HepG2 (cell line): ENCODE data around the gene EGLN1. TPM values are rescaled to one million over a fixed set of nuclear protein-coding genes. Genes with fewer than 3 reads are reported as not detected.
"Not testable (repeated sequence)": the region's sequence is repeated elsewhere in the genome, so short reads cannot be mapped to it uniquely, and the experiment has no call there.

Experiments used
- ATAC-seq: fragments of 200-7000 bp; cut with Tn5 transposase; 3 replicates; pipeline ENCODE4 v1.9.1; 2020; ENCODE audit warnings: mild to moderate bottlenecking, moderate library complexity
- BruUV-seq: library from RNA; stranded (reverse); fragments of 400-500 nt; replicated peaks from 2 replicates; lab custom pipeline; 2021; lab: Mats Ljungman, UMichigan
- CTCF ChIA-PET: fragments of 300-600 bp; formaldehyde crosslinking; extraction: SDS; loops from one replicate; lab custom pipeline; 2021; ENCODE audit warnings: low total read pairs, inconsistent platforms, low intra/inter-chr PET ratio; lab: Yijun Ruan, JAX
- POLR2A ChIA-PET: fragments of 350-600 bp; sonication (Branson Sonifier 250); formaldehyde crosslinking; loops from one replicate; lab custom pipeline; 2020; ENCODE audit warnings: antibody characterized with exemption, inconsistent platforms; lab: Yijun Ruan, JAX
- DNase-seq: peaks from one replicate; pipeline ENCODE4 v3.0.0-alpha.2; 2015; ENCODE audit warnings: low spot score
- FAIRE-seq: peaks from 3 replicates; lab custom pipeline; 2011; peaks lifted over from hg19 to GRCh38; lab: Jason Lieb, UNC
- H2AFZ ChIP-seq: one replicate; pipeline ENCODE4 v1.6.1; 2011; ENCODE audit warnings: low read length, inconsistent platforms
- H3K27ac ChIP-seq: fragments of 300-600 bp; 3 replicates; pipeline ENCODE4 v1.8.0; 2011; ENCODE audit warnings: mixed run types, mild to moderate bottlenecking, mixed read lengths, low read length, inconsistent platforms; ENCODE audit not compliant: insufficient read depth; ENCODE audit errors: extremely low read length
- H3K27me3 ChIP-seq, 2 experiments: fragments of 200-600 bp in 1 of 2; 2 replicates in 1 of 2; 3 replicates in 1 of 2; pipeline versions ENCODE4 v1.6.0 to v1.8.0; 2011; ENCODE audit warnings: low read length in 2 of 2, mild to moderate bottlenecking in 2 of 2, moderate library complexity in 2 of 2, inconsistent platforms in 1 of 2; ENCODE audit not compliant: insufficient read depth in 2 of 2, control insufficient read depth in 1 of 2
- H3K36me3 ChIP-seq, 2 experiments: fragments of 200-600 bp in 1 of 2; replicated peaks in 1 of 2; 2 replicates in 1 of 2; 3 replicates in 1 of 2; pipeline versions ENCODE4 v1.5.1 to v1.8.0; 2011; ENCODE audit warnings: low read length in 2 of 2, inconsistent platforms in 1 of 2; ENCODE audit not compliant: insufficient read depth in 2 of 2, control insufficient read depth in 1 of 2
- H3K4me1 ChIP-seq: 2 replicates; pipeline ENCODE4 v1.5.1; 2012; ENCODE audit warnings: low read length, inconsistent platforms; ENCODE audit not compliant: insufficient read depth
- H3K4me2 ChIP-seq: 2 replicates; pipeline ENCODE4 v1.6.0; 2011; ENCODE audit warnings: low read depth, low read length, inconsistent platforms
- H3K4me3 ChIP-seq, 3 experiments: fragments of 200-600 bp in 1 of 3; sonication (generic), shearing (Covaris generic) in 1 of 3; replicated peaks in 1 of 3; 2 replicates each; pipeline ENCODE4 v1.5.1; 2011 to 2016; ENCODE audit warnings: low read length in 3 of 3, inconsistent platforms in 2 of 3, low read depth in 2 of 3, mild to moderate bottlenecking in 2 of 3, control low read depth in 1 of 3, mixed read lengths in 1 of 3; ENCODE audit not compliant: insufficient read depth in 1 of 3
- H3K79me2 ChIP-seq: one replicate; pipeline ENCODE4 v1.6.1; 2011; ENCODE audit warnings: low read length, inconsistent platforms; ENCODE audit not compliant: insufficient read depth
- H3K9ac ChIP-seq: 2 replicates; pipeline ENCODE4 v1.6.0; 2011; ENCODE audit warnings: mild to moderate bottlenecking, low read depth, low read length, inconsistent platforms; ENCODE audit not compliant: insufficient read depth
- H3K9me3 ChIP-seq: 2 replicates; pipeline ENCODE4 v1.5.1; 2012; ENCODE audit warnings: mild to moderate bottlenecking, low read length
- H4K20me1 ChIP-seq: 2 replicates; pipeline ENCODE4 v1.6.0; 2011; ENCODE audit warnings: inconsistent platforms, mild to moderate bottlenecking, low read length, moderate library complexity; ENCODE audit not compliant: insufficient read depth
- AHDC1 ChIP-seq: sonication (generic); formaldehyde crosslinking; IDR thresholded peaks from 2 replicates; pipeline ENCODE4 v1.5.1; 2020; ENCODE audit warnings: mild to moderate bottlenecking, missing genetic modification reagents, borderline replicate concordance
- ZNF446 ChIP-seq: sonication (generic); formaldehyde crosslinking; IDR thresholded peaks from 2 replicates; pipeline ENCODE4 v1.5.0; 2020; ENCODE audit warnings: mild to moderate bottlenecking, missing genetic modification reagents
- WGBS: methylation state at CpG from one replicate; pipeline ENCODE4 v1.1.6; 2017; ENCODE audit warnings: low lambda C conversion rate; 5-methylcytosine and 5-hydroxymethylcytosine counted together
- in situ Hi-C: cut with HindIII; loops from 2 replicates; pipeline ENCODE4 v1.10.0; 2017; ENCODE audit warnings: low pct_unique_long_range_greater_than_20kb; ENCODE audit not compliant: extremely low pct_ligation_motif_present
- intact Hi-C: fragments of 100-400 bp; cut with micrococcal nuclease; formaldehyde crosslinking; loops from one replicate; pipeline ENCODE4 v1.10.0; 2022; ENCODE audit not compliant: unreplicated experiment
- polyA plus RNA-seq, 8 experiments: library from polyadenylated mRNA; depleted of rRNA in 3 of 8; stranded (reverse) in 7 of 8; unstranded in 1 of 8; fragments of >200 nt; fragmentation: Illumina TruSeq in 4 of 8; extraction: Trizol in 4 of 8; gene quantifications; 2 replicates each; pipeline versions ENCODE4 v1.2.1 to v1.2.3, GENCODE V29; 2011 to 2016; ENCODE audit warnings: low read depth in 4 of 8, missing spikeins in 1 of 8, mixed read lengths in 1 of 8; ENCODE audit not compliant: insufficient read depth in 1 of 8
- total RNA-seq, 5 experiments: library from RNA; depleted of rRNA; stranded (reverse); fragments of >200 nt; fragmentation: Illumina TruSeq; extraction: Trizol; gene quantifications; 2 replicates each; pipeline ENCODE4 v1.2.3, GENCODE V29; 2016; ENCODE audit warnings: low read depth in 1 of 5

EGLN1 gene
- total and polyA plus RNA-seq, 2 of the 13 experiments (the other 11 are each of a cell fraction or from before 2014, with no cell fraction given), result 34.4 to 44.1 TPM

GRCh38 chr1:231460614-231461013, 38.5 kb upstream of the EGLN1 start (continued):
- TF ChIP-seq AHDC1 (CRISPR knock-in tag) (no peak), ZNF446 (CRISPR knock-in tag) (no peak)

GRCh38 chr1:231459438-231459837, 37.4 kb upstream of the EGLN1 start:
- H3K36me3 ChIP-seq, H3K9me3 ChIP-seq, BruUV-seq, H3K79me2 ChIP-seq, H3K9ac ChIP-seq, POLR2A ChIA-PET, CTCF ChIA-PET, H3K4me1 ChIP-seq, H3K4me3 ChIP-seq, intact Hi-C loops, DNase-seq, H3K27ac ChIP-seq, H4K20me1 ChIP-seq, H2AFZ ChIP-seq, FAIRE-seq, H3K27me3 ChIP-seq, in situ Hi-C loops, H3K4me2 ChIP-seq, ATAC-seq: not testable (repeated sequence)
- WGBS, result 69% methylated on average over 1 of the region's 1 CpG

GRCh38 chr1:231457956-231458355, 35.9 kb upstream of the EGLN1 start:
- CTCF ChIA-PET, FAIRE-seq, H3K27ac ChIP-seq, intact Hi-C loops, BruUV-seq, H2AFZ ChIP-seq, H4K20me1 ChIP-seq, H3K9me3 ChIP-seq, in situ Hi-C loops, H3K4me3 ChIP-seq, ATAC-seq, H3K79me2 ChIP-seq, H3K36me3 ChIP-seq, H3K9ac ChIP-seq, H3K4me1 ChIP-seq, DNase-seq, H3K4me2 ChIP-seq, POLR2A ChIA-PET, H3K27me3 ChIP-seq: not testable (repeated sequence)

GRCh38 chr1:231454133-231454532, 32.0 kb upstream of the EGLN1 start:
- not testable (repeated sequence) for H3K4me1 ChIP-seq

More at GRCh38 chr1:231454133-231454532, 32.0 kb upstream of the EGLN1 start:
- BruUV-seq, intact Hi-C loops, H3K36me3 ChIP-seq, FAIRE-seq, H3K4me3 ChIP-seq, DNase-seq, CTCF ChIA-PET, ATAC-seq, in situ Hi-C loops, H3K79me2 ChIP-seq, H2AFZ ChIP-seq, H3K9ac ChIP-seq, POLR2A ChIA-PET, H3K27ac ChIP-seq, H3K27me3 ChIP-seq, H3K4me2 ChIP-seq, H4K20me1 ChIP-seq, H3K9me3 ChIP-seq: not testable (repeated sequence)
- WGBS, result 43% methylated on average over 5 of the region's 29 CpGs
